ENCODE data around the gene PHLPP2.
A peak's percentile ranks its signal among the peaks of the same experiment; 100 is the strongest.
"Not testable (repeated sequence)": the region's sequence is repeated elsewhere in the genome, so short reads cannot be mapped to it uniquely, and the experiment has no call there.

Gene PHLPP2

DNA sequence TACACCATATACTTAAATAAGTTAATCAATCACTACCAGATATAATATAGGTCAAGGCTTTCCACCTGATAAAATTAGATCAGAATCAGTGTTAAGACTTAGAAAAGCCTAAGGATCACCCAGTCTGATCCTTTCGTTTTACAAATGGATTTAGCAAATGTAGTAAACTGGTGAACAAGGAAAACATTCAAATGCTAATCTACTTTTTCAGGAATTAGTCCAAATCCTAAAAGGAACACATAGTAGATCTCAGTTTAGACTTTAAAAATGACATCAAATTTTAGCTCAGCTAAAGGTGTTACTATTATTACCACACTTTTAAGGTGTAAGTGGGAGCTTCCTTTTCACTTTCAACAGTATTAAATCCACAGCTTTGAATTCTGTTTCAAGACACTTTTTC lies 12.0 kb downstream of the PHLPP2 start:
- DNase-seq (ENCODE audit: low spot score): no peak

DNA sequence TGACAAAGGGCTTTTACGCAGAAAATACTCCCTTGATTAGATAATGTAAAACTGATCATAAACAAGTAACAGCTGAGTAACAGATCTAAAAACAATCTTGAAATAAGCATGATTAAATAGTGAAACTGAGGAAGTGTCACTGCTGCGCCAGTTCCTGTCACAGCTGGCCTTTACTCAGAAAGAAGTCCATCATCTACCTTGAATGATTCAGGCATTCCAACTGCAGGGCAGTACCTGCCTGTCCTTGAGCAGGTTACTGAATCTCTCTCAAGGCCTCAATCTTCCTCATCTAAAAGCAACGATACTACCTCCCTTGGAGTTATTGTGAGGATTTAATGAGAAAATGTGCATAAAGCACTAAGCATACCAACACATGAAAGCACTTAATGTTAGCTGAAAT lies 12.7 kb downstream of the PHLPP2 start:
- DNase-seq (ENCODE audit: low spot score): peak; percentile 12

DNA sequence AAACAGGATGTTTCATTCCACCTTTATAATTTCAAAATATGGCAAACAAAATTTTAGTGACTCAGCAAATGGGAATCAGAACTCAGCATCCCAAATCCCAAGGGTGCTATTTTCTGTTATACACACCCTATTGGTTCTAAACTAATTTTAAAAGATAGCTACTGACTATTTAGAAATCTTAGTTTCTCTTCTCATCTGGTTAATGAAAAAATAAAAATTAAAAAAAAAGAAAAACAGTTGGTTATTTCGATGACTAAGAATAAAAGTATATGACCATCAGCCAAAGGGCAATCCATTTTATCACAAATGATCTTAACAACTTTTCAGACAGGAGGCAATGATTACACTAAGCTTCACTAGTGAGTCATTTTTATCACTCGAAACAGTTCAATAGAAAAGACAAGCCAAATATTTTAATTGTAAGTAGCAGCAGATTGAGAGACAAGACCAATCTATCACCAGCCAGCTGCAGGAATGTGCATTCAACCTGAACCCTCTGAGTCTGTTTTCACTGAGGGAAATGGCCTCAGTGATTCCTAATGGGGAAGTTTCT lies 15.2 kb downstream of the PHLPP2 start:
- DNase-seq (ENCODE audit: low spot score): peak; percentile 75

DNA sequence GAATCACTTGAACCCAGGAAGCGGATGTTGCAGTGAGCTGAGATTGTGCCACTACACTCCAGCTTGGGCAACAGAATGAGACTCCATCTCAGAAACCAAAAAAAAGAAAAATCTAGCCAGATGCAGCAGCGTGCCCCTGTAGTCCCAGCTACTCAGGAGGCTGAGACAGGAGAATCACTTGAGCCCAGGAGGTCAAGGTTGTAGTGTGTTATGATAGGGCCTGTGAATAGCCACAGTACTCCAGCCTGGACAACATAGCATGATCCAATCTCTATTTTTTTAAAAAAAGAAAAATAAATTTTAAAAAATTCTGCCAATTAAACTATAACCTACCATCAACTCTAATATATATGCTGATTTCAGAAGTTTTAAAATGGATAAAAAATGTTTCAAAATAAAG lies 15.8 kb downstream of the PHLPP2 start:
- no peak for DNase-seq (ENCODE audit: low spot score)

DNA sequence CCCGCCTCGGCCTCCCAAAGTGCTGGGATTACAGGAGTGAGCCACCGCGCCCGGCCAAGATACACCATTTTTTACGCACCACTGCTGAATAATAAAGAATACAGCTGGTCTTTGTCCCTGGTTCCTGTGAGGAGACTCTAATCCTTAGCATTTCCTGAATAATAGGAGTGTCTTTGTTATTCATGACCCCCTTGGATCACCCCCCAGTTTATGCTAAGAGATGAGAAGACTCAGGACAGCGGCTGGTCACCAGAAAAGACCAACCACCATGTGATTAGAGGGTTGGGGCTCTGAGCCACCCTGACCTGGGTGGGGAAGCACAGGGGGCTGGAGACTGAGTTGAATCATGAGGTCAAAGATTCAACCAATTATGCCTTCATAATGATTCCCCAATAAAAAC lies 17.3 kb downstream of the PHLPP2 start:
- no peak for DNase-seq (ENCODE audit: low spot score)

DNA sequence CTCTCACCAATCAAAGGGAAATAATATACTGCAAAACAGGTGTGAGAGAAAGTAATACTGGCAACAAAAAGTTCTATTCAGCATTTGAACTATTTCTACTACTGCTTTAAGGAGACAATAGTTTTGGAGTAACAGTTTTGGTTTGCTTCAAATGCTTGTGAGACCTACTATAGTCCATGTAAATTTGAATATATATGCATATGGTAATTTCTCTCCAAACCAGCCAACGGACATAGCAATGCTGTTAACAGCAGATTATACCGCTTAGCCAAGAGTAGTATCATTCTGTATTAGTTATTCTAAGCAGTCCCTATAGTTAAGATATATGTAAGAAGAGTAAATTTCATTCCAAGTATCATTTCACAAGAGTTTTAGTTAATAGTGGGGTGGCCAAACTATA lies 18.5 kb downstream of the PHLPP2 start:
- no peak for DNase-seq (ENCODE audit: low spot score)

DNA sequence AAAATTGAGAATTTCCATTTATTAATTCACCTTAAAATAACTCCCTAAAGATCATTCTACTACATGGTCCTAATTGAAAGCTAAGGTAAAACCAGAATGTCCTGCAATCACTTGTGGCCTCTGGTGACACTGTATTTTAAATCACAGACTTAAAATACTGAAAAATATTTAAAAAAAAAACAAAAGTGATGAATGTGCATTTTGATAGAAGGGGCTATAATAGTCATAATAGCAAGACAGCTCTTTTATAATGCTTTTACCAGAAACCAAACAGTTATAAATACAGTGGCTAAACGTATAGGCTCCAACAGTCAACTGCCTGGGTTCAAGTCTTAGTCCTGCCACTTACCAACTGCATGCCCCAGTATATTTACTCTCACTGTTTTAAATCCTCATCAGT lies 21.2 kb downstream of the PHLPP2 start:
- no peak for DNase-seq (ENCODE audit: low spot score)

DNA sequence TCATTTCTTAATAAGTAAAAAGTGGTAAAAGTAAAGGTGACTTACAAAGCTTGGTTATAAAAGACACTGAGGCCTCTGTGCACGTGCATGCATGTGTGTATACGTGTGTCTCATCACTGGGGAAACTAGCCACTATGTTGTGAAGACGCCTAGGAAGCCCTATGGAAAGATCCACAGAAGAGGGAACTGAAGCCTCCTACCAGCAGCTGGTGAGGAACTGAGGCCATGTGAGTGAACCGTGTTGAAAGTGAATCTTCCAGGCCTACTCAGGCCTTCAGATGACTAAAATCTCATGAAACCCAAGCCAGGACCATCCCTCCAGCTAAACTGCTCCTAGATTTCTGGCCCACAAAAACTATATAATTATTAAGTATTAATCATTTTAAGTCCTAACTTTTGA lies 23.7 kb downstream of the PHLPP2 start:
- DNase-seq (ENCODE audit: low spot score): no peak

DNA sequence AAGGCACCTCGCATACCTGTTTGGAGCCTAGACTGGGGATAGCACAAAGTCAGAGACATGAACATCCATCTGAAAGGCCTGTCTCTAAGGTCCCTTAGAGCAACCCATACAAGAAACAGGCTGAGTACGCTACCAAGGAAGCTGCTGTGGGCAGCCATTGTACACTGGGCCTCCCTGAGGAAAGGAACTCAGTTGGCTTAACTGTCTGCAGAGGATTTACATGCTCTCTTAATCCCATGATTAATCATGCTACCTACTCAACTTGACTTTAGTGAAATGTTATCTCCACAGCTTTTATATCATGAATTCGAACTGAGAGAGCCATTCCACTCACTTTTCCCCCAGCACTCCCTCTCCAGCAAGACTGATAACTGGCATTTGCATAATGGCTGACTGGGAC lies 26.0 kb downstream of the PHLPP2 start:
- no peak for DNase-seq (ENCODE audit: low spot score)

DNA sequence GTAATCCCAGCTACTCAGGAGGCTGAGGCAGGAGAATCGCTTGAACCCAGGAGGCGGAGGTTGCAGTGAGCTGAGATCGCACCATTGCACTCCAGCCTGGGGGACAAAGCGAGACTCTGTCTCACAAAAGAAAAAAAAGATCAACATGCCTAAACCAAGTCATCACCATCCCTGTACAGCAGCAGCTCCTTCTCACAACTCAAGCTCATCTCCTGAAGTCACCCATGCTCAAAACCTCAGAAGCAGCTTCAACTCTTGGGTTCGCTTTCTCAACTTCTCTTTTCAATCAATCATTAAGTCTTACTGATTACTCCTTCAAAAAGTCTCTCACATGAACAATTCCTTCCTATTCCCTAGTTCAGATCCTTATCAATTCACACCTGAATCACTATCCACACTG lies 31.3 kb downstream of the PHLPP2 start:
- peak; percentile 15 for DNase-seq (ENCODE audit: low spot score)

DNA sequence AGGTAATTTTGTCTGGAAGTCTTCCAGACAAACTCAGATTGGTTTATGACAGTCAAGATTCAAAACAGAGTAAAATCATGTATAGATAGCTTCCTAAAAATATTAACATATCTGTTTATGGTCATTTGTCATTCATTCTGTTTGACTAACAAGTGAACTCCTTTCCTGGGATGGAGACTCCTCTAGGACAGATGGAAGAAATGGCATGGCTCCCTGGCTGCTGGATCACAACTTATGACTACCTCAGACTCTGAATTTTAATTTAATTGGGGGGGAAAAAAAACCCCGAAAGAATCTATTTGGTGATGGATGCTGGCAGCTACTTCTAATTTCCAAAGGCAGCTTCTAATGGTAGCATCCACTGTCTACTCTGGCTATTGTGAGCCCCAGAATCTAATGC lies 34.6 kb downstream of the PHLPP2 start:
- DNase-seq (ENCODE audit: low spot score): no peak

DNA sequence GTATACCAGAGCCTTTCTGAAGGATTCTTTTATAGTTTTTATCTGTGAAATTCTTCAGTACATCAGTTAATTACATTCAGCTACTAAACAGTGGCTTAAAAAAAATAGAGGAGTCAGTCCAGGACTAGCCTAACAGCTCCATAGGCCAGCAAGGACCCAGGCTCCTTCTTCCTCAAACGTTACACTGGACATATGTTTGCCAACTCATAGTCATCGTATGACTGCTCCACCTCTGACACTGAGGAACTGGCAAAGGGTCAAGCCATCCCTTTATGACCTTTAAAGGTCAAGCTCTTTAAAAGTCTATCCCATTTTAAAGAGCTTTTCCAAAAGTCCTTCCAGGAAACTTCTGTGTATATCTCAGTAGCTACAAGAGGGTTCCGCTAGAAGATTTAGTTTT lies 36.6 kb downstream of the PHLPP2 start:
- no peak for DNase-seq (ENCODE audit: low spot score)

DNA sequence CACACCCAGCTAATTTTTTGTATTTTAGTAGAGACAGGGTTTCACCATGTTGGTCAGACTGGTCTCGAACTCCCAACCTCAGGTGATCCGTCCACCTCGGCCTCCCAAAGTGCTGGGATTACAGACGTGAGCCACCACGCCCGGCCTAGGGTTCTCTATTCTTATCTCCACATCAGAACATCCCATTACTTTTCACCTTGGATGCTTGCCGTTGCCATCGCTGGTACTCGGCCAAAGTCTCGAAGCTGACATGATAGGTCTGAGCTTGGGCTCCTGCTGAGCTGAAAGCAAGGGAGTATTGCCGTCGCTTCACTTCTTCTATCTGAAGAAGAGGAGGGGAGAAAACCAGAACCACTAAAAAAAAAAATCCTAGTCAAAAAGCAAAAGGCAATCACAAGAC lies 40.2 kb downstream of the PHLPP2 start:
- DNase-seq (ENCODE audit: low spot score): not testable (repeated sequence)

DNA sequence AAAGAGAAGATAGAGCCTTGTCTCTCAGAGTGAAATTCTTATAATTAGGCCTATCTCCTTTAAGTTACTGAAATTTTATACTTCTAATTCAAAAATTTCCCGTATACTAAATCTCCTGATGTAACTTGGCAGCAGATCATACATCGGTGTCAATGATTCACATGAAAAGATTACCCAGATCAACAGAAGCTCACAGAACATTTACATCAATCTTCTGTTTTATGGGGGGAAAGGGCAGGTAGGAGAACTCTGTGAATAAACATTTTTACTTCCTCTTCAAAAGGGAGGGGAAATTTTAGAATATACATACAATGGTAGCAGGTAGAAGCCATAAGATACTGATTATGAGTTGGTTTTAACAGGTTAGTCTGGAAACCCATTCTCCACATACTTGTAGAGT lies 43.1 kb downstream of the PHLPP2 start:
- DNase-seq (ENCODE audit: low spot score): no peak

DNA sequence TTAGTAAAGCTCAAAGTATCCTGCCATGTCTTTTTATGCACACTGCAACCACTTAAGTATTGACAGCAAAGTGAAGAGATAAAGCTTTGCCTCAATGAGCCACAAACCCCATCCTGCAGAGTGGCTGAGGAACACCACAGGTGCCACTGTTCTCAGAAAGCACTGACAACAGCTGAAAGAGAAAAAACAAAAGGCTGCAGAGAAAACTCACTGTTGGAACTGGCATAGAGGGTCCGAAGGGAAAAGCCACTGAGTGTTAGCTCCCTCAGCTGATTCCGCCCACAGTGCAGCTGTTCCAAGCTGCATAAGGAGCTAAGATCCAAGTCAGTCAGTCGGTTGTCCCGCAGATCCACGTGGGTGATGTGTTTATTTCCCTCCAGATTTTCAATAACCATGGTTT lies 48.3 kb downstream of the PHLPP2 start:
- DNase-seq (ENCODE audit: low spot score): no peak

DNA sequence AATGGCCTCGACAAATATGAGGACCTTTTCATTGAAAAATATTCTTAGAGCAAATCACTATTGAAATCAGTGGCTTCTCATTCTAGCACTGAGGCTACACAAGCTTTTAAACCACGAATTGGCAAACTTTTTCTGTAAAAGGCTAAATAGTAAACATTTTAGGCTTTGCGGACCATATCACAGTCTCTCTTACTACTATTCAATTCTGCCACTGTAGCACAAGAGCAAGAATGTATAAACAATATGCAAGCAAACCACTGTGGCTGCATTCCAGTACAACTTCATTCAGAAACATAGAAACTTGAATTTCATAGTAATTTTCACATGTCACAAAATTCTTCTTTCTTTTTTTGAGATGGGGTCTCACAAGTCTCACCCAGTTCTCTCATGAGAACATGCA lies 49.1 kb downstream of the PHLPP2 start:
- DNase-seq (ENCODE audit: low spot score): no peak

DNA sequence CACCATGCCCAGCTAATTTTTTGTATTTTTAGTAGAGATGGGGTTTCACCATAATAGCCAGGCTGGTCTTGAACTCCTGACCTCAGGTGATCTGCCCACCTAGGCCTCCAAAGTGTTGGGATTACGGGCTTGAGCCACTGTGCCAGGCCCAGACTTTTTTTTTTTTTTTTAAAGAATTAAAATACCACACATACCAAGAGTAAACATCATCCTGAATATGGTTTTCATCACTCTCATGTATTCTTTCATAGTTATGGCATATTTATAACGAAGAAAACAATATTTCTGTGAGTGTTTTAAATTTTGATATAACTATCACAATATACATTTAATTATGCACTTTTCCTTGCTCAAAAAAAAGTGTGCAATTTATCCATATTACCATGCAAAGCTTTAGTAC lies 50.3 kb downstream of the PHLPP2 start:
- no peak for DNase-seq (ENCODE audit: low spot score)

DNA sequence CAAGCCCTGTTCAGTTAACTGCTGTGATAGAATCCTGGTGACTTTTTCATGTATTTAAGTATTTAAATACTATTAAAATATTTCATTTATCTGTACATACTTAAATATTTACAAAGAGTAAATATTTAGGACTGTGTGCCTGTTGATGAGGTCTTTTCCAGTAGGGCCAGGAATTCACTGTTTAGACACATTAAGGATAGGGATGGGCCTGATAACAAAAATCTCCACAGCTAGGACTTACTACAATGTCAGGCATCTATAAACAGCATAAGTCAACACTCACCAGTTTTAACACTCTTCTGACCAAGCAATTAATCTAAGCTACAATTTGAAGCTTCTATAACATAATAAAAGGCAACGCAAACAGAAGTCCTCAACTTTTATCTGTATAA lies 50.9 kb downstream of the PHLPP2 start:
- no peak for DNase-seq (ENCODE audit: low spot score)

DNA sequence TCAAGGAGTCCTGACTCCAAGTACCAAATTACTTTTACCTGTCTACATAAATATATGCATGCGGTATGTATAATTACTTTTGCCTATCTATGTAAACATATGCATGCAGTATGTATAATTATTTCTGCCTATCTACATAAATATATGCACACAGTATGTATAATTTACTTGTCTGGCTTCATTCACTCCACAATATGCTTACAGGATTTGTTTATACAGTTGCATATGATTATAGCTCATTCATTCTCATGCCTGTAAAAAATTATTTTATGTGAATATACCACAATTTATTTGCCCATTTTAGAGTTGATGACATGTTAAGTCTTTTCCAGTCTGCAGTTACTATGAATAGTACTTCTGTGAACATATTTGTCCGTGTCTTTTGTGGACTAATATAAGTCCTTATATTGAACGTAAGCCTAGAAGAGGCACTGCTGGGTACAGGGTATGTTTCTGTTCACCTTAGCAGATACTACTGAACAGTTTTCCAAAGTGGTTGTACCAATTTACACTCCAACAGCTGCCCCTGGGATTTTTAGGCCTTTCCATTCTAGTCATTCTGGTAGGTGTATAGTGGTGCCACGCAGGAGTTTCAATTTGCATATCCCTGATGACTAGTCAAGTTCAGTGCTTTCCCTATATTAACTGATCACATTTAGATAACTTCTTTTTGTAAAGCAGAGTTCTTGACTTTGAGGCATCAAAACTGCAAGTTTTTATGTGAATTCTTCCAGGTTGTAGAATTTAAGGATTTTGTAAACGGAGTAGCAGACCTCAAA lies 51.5 kb downstream of the PHLPP2 start:
- no peak for DNase-seq (ENCODE audit: low spot score)

DNA sequence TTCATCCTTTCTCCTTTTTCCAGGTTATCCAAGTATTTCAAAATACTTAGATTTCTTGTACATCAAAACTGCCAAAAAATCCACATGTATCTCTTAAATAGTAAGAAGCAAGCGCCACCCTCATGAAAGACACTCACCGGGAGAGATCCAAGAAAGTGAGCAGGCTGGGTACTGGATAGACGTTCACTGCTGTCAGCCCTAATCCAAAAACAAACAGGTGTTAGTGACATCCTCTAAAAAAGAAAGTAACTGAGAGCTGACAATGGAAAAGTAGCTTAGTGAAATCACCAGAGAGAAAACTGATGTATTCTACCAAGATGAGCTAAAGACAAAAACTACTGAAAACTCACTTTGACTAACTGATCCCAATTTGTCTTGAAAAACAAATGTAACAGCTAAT lies 52.4 kb downstream of the PHLPP2 start:
- DNase-seq (ENCODE audit: low spot score): no peak

DNA sequence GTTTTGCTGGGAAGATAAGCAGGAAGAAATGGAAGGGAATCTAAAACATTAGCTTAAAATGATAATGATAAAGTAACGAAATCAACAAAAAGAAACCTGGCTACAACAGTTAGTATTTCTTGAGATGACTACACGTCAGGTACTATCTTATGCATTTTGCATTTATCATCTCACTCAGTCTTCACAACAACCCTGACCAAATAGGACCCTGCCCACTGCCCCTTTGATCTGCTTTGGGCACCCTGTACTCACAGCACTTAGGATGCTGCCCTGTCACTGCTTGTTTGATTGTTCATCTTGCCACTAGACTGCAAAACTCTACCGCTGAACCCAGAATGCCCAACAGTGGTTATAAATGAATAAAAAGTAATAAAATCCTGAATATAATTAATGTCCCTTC lies 53.3 kb downstream of the PHLPP2 start:
- no peak for DNase-seq (ENCODE audit: low spot score)

DNA sequence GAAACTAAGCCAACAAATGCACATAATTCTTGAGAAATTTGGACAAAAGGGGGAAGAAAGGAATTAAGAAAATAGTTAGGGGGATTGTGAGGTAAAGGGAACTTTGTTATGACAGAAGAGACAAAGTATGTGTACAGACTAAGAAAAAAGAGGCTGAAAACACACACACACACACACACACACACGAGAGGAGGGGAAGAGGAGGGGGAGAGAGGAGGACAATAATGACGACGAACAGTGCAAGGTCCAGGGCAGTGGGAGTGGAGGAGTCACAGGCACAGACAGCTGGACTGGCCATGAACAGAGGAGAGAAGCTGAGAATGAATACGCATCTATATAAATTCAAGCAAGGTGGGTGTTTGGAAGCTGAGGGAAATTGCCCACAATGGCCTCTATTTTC lies 54.0 kb downstream of the PHLPP2 start:
- DNase-seq (ENCODE audit: low spot score): no peak

DNA sequence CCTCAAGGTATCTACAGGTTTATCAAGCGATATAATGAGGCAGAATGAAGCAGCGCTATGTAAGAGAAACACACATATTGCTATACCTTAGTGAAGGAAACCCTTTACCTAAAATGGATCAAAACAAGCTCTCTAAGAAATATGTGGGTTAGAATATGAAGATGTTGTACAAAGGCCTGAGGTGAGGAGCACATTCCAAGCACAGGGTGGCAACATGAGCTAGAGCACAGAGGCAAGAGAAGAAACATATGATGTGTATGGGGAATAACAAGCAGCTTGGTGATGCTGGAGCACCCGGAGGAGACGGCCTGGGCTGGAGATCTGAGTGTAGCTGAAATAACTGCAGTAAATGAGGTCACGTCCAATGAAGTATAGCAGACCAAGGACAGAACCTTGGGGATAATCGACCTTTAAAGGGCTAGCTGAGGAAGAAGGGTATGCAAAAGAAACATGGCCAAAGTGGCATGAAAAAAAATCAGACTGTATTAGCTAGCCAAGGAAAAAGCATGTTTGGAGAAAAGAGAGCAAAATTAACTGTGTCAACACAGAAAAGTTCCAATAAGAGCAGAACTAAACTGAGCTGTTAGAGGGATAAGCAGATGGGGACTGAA lies 54.5 kb downstream of the PHLPP2 start:
- DNase-seq (ENCODE audit: low spot score): no peak

All from kidney tubule cell (primary cell).